Liver (tissue), 9 donors: Measurements from ENCODE around the gene NEURL3. TPM values are rescaled to one million over a fixed set of nuclear protein-coding genes. Genes with fewer than 3 reads are reported as not detected.

Source experiments
- DNase-seq: peaks from one replicate; pipeline ENCODE4 v3.0.0-alpha.2; 2017; ENCODE audit warnings: low spot score
- H3K27ac ChIP-seq, 2 donors: one replicate each; pipeline ENCODE4 v1.7.0; 2013; ENCODE audit warnings: inconsistent platforms in 2 of 2, low read length in 2 of 2, control low read depth in 1 of 2, low read depth in 1 of 2, mild to moderate bottlenecking in 1 of 2
- H3K27me3 ChIP-seq, 4 donors: one replicate each; pipeline versions ENCODE4 v1.6.1 to v1.7.0; 2013; ENCODE audit warnings: low read length in 3 of 4, inconsistent platforms in 1 of 4, mild to moderate bottlenecking in 1 of 4, moderate library complexity in 1 of 4; ENCODE audit not compliant: control insufficient read depth in 4 of 4, insufficient read depth in 4 of 4
- H3K36me3 ChIP-seq, 4 donors: one replicate each; pipeline versions ENCODE4 v1.6.1 to v1.7.0; 2013; ENCODE audit warnings: low read length in 3 of 4, mild to moderate bottlenecking in 3 of 4, low read depth in 1 of 4, moderate library complexity in 1 of 4; ENCODE audit not compliant: control insufficient read depth in 4 of 4, insufficient read depth in 3 of 4
- H3K4me1 ChIP-seq, 4 donors: one replicate each; pipeline versions ENCODE4 v1.6.1 to v1.7.0; 2013; ENCODE audit warnings: low read length in 3 of 4, mild to moderate bottlenecking in 3 of 4, moderate library complexity in 1 of 4; ENCODE audit not compliant: control insufficient read depth in 4 of 4, insufficient read depth in 4 of 4
- H3K4me3 ChIP-seq, 3 donors: one replicate each; pipeline versions ENCODE4 v1.6.1 to v1.7.0; 2013; ENCODE audit warnings: low read length in 3 of 3, control low read depth in 1 of 3, low read depth in 1 of 3, mild to moderate bottlenecking in 1 of 3
- H3K9ac ChIP-seq, 2 donors: one replicate each; pipeline ENCODE4 v1.7.0; 2013; ENCODE audit warnings: low read length in 2 of 2, mild to moderate bottlenecking in 2 of 2, moderate library complexity in 2 of 2, control low read depth in 1 of 2, low read depth in 1 of 2
- H3K9me3 ChIP-seq, 4 donors: one replicate each; pipeline versions ENCODE4 v1.6.1 to v1.7.0; 2013; ENCODE audit warnings: low read length in 3 of 4; ENCODE audit not compliant: control insufficient read depth in 4 of 4
- EGR1 ChIP-seq, 2 donors: IDR thresholded peaks; 2 replicates each; pipeline ENCODE4 v1.6.1; 2016 to 2018; ENCODE audit warnings: antibody characterized with exemption in 2 of 2, low read depth in 2 of 2
- FOXA2 ChIP-seq: IDR thresholded peaks from 2 replicates; pipeline ENCODE4 v1.6.1; 2016; ENCODE audit warnings: antibody characterized with exemption
- GABPA ChIP-seq, 2 donors: IDR thresholded peaks in 1 of 2; conservative IDR thresholded peaks in 1 of 2; 2 replicates each; pipeline ENCODE4 v1.6.1; 2016; ENCODE audit warnings: antibody characterized with exemption in 2 of 2, mild to moderate bottlenecking in 1 of 2, moderate library complexity in 1 of 2
- HNF4A ChIP-seq, 2 donors: conservative IDR thresholded peaks; 2 replicates each; pipeline ENCODE4 v1.6.1; 2016; ENCODE audit warnings: antibody characterized with exemption in 2 of 2, mild to moderate bottlenecking in 2 of 2
- HNF4G ChIP-seq: IDR thresholded peaks from 2 replicates; pipeline ENCODE4 v1.6.1; 2016; ENCODE audit warnings: antibody characterized with exemption
- JUND ChIP-seq, 2 donors: IDR thresholded peaks; 2 replicates each; pipeline ENCODE4 v1.6.1; 2016; ENCODE audit warnings: antibody characterized with exemption in 2 of 2
- NR2F2 ChIP-seq: IDR thresholded peaks from 2 replicates; pipeline ENCODE4 v1.6.1; 2016; ENCODE audit warnings: antibody characterized with exemption
- RAD21 ChIP-seq, 2 donors: IDR thresholded peaks; 2 replicates each; pipeline ENCODE4 v1.6.1; 2016; ENCODE audit warnings: antibody characterized with exemption in 2 of 2, mild to moderate bottlenecking in 2 of 2
- RXRA ChIP-seq, 2 donors: IDR thresholded peaks; 2 replicates each; pipeline ENCODE4 v1.6.1; 2017 to 2018; ENCODE audit warnings: antibody characterized with exemption in 2 of 2, mild to moderate bottlenecking in 1 of 2
- TAF1 ChIP-seq: conservative IDR thresholded peaks from 2 replicates; pipeline ENCODE4 v1.6.1; 2016; ENCODE audit warnings: antibody characterized with exemption, mild to moderate bottlenecking
- YY1 ChIP-seq: IDR thresholded peaks from 2 replicates; pipeline ENCODE4 v1.6.1; 2016; ENCODE audit warnings: antibody characterized with exemption, mild to moderate bottlenecking
- WGBS: extraction: QIAGEN DNeasy Blood & Tissue Kit; methylation state at CpG from one replicate; pipeline ENCODE4 v1.1.7; 2013; 5-methylcytosine and 5-hydroxymethylcytosine counted together
- polyA plus RNA-seq, 2 donors: library from polyadenylated mRNA; stranded (reverse) in 1 of 2; unstranded in 1 of 2; fragments of 200-250 nt in 1 of 2; fragments of >200 nt in 1 of 2; fragmentation: Nextera tagmentation in 1 of 2; extraction: Ambion mirVana in 1 of 2; gene quantifications; one replicate each; pipeline versions ENCODE4 v1.2.1 to v1.2.3, GENCODE V29; 2013 to 2015
- total RNA-seq, 2 donors: library from RNA; depleted of rRNA; stranded (reverse); fragments of >200 nt; gene quantifications; one replicate each; pipeline ENCODE4 v1.2.3, GENCODE V29; 2014
- TF ChIP-seq, protein P1 (sequence below): fragments of 150-350 bp; IDR thresholded peaks from 2 replicates; pipeline ENCODE4 v1.5.1; 2017; ENCODE audit warnings: improper control_type of control experiment, low read depth, low read length; ENCODE audit not compliant: missing input control
- TF ChIP-seq, protein P2 (sequence below): IDR thresholded peaks from 2 replicates; pipeline ENCODE4 v1.6.1; 2016; ENCODE audit warnings: antibody characterized with exemption
- TF ChIP-seq, protein P3 (sequence below): IDR thresholded peaks from 2 replicates; pipeline ENCODE4 v1.6.1; 2016; ENCODE audit warnings: antibody characterized with exemption
- TF ChIP-seq, protein P4 (sequence below): IDR thresholded peaks from 2 replicates; pipeline ENCODE4 v1.6.1; 2016; ENCODE audit warnings: antibody characterized with exemption
- TF ChIP-seq, protein P5 (sequence below): IDR thresholded peaks from 2 replicates; pipeline ENCODE4 v1.6.1; 2016; ENCODE audit warnings: antibody characterized with exemption, mild to moderate bottlenecking
- donor health status: healthy.
- donor health status: healthy.
- donor health status: healthy.
- donor health status: healthy.
- donor health status: healthy.

NEURL3 gene
- total and polyA plus RNA-seq, 4 donors, result 0.61 to 3.4 (median 1.4) TPM

DNA sequence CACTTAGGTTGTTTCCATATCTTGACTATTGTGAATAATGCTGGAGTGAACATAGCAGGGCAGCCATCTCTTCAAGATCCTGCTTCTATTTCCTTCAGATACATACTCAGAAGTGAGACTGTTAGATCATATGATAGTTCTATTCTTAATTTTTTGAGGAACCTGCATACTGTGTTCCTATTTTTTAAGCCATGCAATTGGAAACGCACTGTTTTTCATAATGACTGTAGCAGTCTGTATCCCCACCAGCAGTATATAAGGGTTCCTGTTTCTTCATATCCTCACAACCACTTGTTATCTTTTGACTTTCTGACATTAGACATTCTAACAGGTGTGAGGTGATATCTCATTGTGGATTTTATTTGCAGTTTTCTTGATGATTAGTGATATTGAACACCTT is 15.5 kb downstream of the NEURL3 start:
- H3K4me1 ChIP-seq, result no peaks in the 10 kb centered on the region
- no peak overlapping the region for H3K27ac ChIP-seq
- no peak overlapping the region for H3K4me3 ChIP-seq
- 76% methylated on average over 1 of the region's 1 CpG for WGBS
- H3K9ac ChIP-seq, result no peak overlapping the region
- no peaks in the 10 kb centered on the region for H3K36me3 ChIP-seq
- no peak for TF ChIP-seq GABPA (IDR thresholded peaks at IDR 0.05 in 1 of 2, conservative IDR thresholded peaks at IDR 0.05 in 1 of 2)
- TF ChIP-seq TAF1, result no peak
- no peak for DNase-seq
- peaks cover 0 to 4% (median 0%) of the 10 kb centered on the region in 4 donors for H3K9me3 ChIP-seq
- no peaks in the 10 kb centered on the region for H3K27me3 ChIP-seq

DNA sequence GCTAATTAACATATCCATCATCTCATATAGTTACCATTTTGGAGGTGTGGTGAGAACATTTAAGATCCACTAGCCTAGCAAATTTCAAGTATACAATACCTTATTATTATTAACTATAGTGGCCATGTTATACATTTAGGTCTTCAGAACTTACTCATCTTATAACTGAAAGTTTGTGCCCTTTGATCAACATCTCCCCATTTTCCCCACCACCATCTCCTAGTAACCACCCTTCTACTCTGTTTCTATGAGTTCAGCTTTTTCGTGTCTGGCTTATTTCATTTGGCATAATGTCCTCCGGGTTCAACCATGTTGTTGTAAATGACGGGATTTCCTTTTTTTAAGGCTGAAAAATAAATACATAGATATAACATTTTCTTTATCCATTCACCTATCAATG is 15.9 kb downstream of the NEURL3 start:
- H3K4me3 ChIP-seq, result no peak overlapping the region
- H3K9me3 ChIP-seq, result peaks cover 0 to 4% (median 0%) of the 10 kb centered on the region in 4 donors
- no peaks in the 10 kb centered on the region for H3K36me3 ChIP-seq
- no peaks in the 10 kb centered on the region for H3K27me3 ChIP-seq
- no peak overlapping the region for H3K27ac ChIP-seq
- H3K4me1 ChIP-seq, result no peaks in the 10 kb centered on the region
- WGBS, result 88% methylated on average over 3 of the region's 3 CpGs
- TF ChIP-seq HNF4G, result no peak
- no peak for TF ChIP-seq NR2F2
- no peak for TF ChIP-seq HNF4A (conservative IDR thresholded peaks at IDR 0.05)
- TF ChIP-seq GABPA (IDR thresholded peaks at IDR 0.05 in 1 of 2, conservative IDR thresholded peaks at IDR 0.05 in 1 of 2), result no peak
- TF ChIP-seq, protein P1, sequence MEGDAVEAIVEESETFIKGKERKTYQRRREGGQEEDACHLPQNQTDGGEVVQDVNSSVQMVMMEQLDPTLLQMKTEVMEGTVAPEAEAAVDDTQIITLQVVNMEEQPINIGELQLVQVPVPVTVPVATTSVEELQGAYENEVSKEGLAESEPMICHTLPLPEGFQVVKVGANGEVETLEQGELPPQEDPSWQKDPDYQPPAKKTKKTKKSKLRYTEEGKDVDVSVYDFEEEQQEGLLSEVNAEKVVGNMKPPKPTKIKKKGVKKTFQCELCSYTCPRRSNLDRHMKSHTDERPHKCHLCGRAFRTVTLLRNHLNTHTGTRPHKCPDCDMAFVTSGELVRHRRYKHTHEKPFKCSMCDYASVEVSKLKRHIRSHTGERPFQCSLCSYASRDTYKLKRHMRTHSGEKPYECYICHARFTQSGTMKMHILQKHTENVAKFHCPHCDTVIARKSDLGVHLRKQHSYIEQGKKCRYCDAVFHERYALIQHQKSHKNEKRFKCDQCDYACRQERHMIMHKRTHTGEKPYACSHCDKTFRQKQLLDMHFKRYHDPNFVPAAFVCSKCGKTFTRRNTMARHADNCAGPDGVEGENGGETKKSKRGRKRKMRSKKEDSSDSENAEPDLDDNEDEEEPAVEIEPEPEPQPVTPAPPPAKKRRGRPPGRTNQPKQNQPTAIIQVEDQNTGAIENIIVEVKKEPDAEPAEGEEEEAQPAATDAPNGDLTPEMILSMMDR, result no peak
- no peak for TF ChIP-seq FOXA2
- no peak for TF ChIP-seq JUND (IDR thresholded peaks at IDR 0.05)
- TF ChIP-seq, protein P2, sequence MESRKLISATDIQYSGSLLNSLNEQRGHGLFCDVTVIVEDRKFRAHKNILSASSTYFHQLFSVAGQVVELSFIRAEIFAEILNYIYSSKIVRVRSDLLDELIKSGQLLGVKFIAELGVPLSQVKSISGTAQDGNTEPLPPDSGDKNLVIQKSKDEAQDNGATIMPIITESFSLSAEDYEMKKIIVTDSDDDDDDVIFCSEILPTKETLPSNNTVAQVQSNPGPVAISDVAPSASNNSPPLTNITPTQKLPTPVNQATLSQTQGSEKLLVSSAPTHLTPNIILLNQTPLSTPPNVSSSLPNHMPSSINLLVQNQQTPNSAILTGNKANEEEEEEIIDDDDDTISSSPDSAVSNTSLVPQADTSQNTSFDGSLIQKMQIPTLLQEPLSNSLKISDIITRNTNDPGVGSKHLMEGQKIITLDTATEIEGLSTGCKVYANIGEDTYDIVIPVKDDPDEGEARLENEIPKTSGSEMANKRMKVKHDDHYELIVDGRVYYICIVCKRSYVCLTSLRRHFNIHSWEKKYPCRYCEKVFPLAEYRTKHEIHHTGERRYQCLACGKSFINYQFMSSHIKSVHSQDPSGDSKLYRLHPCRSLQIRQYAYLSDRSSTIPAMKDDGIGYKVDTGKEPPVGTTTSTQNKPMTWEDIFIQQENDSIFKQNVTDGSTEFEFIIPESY, result no peak
- TF ChIP-seq YY1, result no peak
- no peak for TF ChIP-seq TAF1
- no peak for TF ChIP-seq RXRA (IDR thresholded peaks at IDR 0.05)
- TF ChIP-seq EGR1 (IDR thresholded peaks at IDR 0.05; ENCODE audit: low read depth in 2 of 2), result no peak
- TF ChIP-seq, protein P3, sequence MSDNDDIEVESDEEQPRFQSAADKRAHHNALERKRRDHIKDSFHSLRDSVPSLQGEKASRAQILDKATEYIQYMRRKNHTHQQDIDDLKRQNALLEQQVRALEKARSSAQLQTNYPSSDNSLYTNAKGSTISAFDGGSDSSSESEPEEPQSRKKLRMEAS, result no peak
- TF ChIP-seq, protein P4, sequence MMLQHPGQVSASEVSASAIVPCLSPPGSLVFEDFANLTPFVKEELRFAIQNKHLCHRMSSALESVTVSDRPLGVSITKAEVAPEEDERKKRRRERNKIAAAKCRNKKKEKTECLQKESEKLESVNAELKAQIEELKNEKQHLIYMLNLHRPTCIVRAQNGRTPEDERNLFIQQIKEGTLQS, result no peak
- TF ChIP-seq, protein P5, sequence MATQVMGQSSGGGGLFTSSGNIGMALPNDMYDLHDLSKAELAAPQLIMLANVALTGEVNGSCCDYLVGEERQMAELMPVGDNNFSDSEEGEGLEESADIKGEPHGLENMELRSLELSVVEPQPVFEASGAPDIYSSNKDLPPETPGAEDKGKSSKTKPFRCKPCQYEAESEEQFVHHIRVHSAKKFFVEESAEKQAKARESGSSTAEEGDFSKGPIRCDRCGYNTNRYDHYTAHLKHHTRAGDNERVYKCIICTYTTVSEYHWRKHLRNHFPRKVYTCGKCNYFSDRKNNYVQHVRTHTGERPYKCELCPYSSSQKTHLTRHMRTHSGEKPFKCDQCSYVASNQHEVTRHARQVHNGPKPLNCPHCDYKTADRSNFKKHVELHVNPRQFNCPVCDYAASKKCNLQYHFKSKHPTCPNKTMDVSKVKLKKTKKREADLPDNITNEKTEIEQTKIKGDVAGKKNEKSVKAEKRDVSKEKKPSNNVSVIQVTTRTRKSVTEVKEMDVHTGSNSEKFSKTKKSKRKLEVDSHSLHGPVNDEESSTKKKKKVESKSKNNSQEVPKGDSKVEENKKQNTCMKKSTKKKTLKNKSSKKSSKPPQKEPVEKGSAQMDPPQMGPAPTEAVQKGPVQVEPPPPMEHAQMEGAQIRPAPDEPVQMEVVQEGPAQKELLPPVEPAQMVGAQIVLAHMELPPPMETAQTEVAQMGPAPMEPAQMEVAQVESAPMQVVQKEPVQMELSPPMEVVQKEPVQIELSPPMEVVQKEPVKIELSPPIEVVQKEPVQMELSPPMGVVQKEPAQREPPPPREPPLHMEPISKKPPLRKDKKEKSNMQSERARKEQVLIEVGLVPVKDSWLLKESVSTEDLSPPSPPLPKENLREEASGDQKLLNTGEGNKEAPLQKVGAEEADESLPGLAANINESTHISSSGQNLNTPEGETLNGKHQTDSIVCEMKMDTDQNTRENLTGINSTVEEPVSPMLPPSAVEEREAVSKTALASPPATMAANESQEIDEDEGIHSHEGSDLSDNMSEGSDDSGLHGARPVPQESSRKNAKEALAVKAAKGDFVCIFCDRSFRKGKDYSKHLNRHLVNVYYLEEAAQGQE, result no peak
- no peak for TF ChIP-seq RAD21 (IDR thresholded peaks at IDR 0.05)
- no peak overlapping the region for H3K9ac ChIP-seq
- no peak for DNase-seq
